ENCODE measurements around the gene PFKFB2. TPM values are rescaled to one million over a fixed set of nuclear protein-coding genes. Genes with fewer than 3 reads are reported as not detected.

Gene PFKFB2
- total RNA-seq, 8 experiments from 2014 or later, result 4.1 to 13.4 (median 6.8) TPM

Other genes with a start within 250 kb of the PFKFB2 start
- gene IL20, start 187.7 kb upstream of the PFKFB2 start, total RNA-seq, result under 1 TPM in 1 of 8 experiments, not detected in 7; 0.25 TPM
- gene IL24, start 155.8 kb upstream of the PFKFB2 start, total RNA-seq, result under 1 TPM in 2 of 8 experiments, not detected in 6; 0.17 to 0.38 TPM
- 1 to 10 TPM in 2 of 8 experiments, under 1 TPM in 2, not detected in 4; 0.49 to 2.0 (median 0.99) TPM for gene FCMR, start 131.3 kb upstream of the PFKFB2 start, total RNA-seq
- gene PIGR, start 106.8 kb upstream of the PFKFB2 start, total RNA-seq, result under 1 TPM in 4 of 8 experiments, not detected in 4; 0.04 to 0.47 (median 0.14) TPM
- 1 to 10 TPM in 2 of 8 experiments, under 1 TPM in 3, not detected in 3; 0.31 to 1.9 (median 0.46) TPM for gene FCAMR, start 82.8 kb upstream of the PFKFB2 start, total RNA-seq
- gene C1orf116, start 20.5 kb upstream of the PFKFB2 start, total RNA-seq, result under 1 TPM in 7 of 8 experiments, not detected in 1; 0.07 to 0.52 (median 0.17) TPM
- 10 to 100 TPM in 5 of 8 experiments, 1 to 10 TPM in 3; 5.9 to 31.6 (median 17.3) TPM for gene YOD1, start 2.1 kb upstream of the PFKFB2 start, total RNA-seq
- gene C4BPB, start 35.6 kb downstream of the PFKFB2 start, total RNA-seq, result 1 to 10 TPM in 1 of 8 experiments, under 1 TPM in 2, not detected in 5; 0.21 to 1.7 (median 0.81) TPM
- 1 to 10 TPM in 1 of 8 experiments, not detected in 7; 2.3 TPM for gene C4BPA, start 51.0 kb downstream of the PFKFB2 start, total RNA-seq